Measurements from ENCODE around the gene DCANP1. TPM values are rescaled to one million over a fixed set of nuclear protein-coding genes. Genes with fewer than 3 reads are reported as not detected.

DCANP1 gene
- total and polyA plus RNA-seq, 10 of the 15 experiments (the other 5 are each of a cell fraction or from before 2014, with no cell fraction given): 0.01 TPM; not detected in 9

DNA sequence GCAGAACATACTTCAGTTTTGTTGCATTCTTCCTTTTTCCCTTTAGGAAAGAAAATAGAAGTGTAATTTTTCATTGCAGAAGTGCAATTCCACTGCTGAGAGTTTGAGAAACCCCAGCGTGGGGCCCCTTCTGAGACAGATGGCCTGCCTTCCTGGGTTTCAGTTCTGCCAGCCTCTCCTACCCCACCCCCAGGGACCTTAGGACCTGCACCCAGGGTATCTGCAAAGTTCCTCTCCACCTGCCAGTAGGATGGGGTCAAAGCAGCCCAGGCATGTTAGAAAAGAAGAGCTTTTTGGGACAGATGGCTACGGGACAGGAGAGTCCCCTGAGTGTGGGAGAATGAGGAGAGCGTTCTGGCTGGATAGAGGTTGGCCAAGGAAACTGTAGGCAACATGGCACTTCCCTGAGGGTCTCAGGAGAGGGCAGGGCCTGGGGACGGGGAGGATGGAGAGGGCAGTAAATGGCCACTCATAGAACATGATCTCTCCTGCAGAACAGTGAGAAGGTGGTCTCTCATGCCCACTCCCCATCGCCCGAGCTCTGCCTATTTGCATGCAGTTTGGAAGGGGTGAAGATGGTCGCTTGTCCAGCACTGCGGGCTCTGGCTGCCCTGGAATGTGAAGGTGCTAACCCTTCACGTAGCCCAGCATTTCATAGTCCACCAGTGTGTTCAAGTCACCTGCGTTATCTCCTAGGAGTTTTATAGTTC is 5.3 kb upstream of the DCANP1 start, which contains the start of gene TIFAB:
TSS of gene TIFAB (minus strand) at position 31 of the 710 bp plus-strand sequence. CDS start 2,412 bp downstream, outside the sequence.
- no TSS peak for BruUV-seq (replicated peaks)
- DNase-seq (ENCODE audit: low read depth, low spot score): no peak
- RAD21 ChIA-PET (ENCODE audit: unreplicated experiment): no interaction called here
- SMC1A ChIA-PET (ENCODE audit: uncharacterized antibody, unreplicated experiment): no interaction called here
- Histone ChIP-seq H3K79me2 (ENCODE audit: control insufficient read depth, insufficient read depth, low read length) (no peaks in the 10 kb centered on the region), H4K20me1 (ENCODE audit: control insufficient read depth, insufficient read depth) (no peaks in the 10 kb centered on the region), H3K4me1 (ENCODE audit: control insufficient read depth, insufficient read depth, low read length) (peaks cover 31% of the 10 kb centered on the region), H2AFZ (ENCODE audit: control insufficient read depth, low read depth, low read length) (no peak within 1 kb of the TSS), H3K4me3 (no peak within 1 kb of the TSS), H3K9me3 (replicated peaks; ENCODE audit: control insufficient read depth, insufficient read depth, low read length) (no peaks in the 10 kb centered on the region; the same call in 2 of the 3 replicates), H3K9ac (ENCODE audit: control insufficient read depth, insufficient read depth, low read length) (no peak within 1 kb of the TSS), H3K27ac (ENCODE audit: control insufficient read depth, insufficient read depth) (no peak within 1 kb of the TSS), H3K36me3 (ENCODE audit: control insufficient read depth in 2 of 2, insufficient read depth in 2 of 2, low read length in 1 of 2) (no peaks in the 10 kb centered on the region), H3K4me2 (ENCODE audit: control insufficient read depth, insufficient read depth) (no peak within 1 kb of the TSS; the same call in 1 of the 2 replicates), H3K27me3 (replicated peaks in 1 of 2; ENCODE audit: control insufficient read depth in 2 of 2, insufficient read depth in 2 of 2, low read length in 1 of 2) (no peaks in the 10 kb centered on the region)
- no peak for FAIRE-seq
- TF ChIP-seq SIN3A (IDR thresholded peaks at IDR 0.05; ENCODE audit: low read depth, low read length) (no peak), SMAD1 (IDR thresholded peaks at IDR 0.05; ENCODE audit: low read depth, partially characterized antibody) (no peak), ZNF384 (IDR thresholded peaks at IDR 0.05; ENCODE audit: borderline replicate concordance, low read depth, low read length) (no peak), CBX5 (IDR thresholded peaks at IDR 0.05; ENCODE audit: low read depth) (no peak), TBL1XR1 (IDR thresholded peaks at IDR 0.05; ENCODE audit: low read depth, low read length) (no peak), FOXM1 (IDR thresholded peaks at IDR 0.05; ENCODE audit: low read depth, low read length) (no peak), NBN (IDR thresholded peaks at IDR 0.05) (no peak)
- TF ChIP-seq, protein P1, sequence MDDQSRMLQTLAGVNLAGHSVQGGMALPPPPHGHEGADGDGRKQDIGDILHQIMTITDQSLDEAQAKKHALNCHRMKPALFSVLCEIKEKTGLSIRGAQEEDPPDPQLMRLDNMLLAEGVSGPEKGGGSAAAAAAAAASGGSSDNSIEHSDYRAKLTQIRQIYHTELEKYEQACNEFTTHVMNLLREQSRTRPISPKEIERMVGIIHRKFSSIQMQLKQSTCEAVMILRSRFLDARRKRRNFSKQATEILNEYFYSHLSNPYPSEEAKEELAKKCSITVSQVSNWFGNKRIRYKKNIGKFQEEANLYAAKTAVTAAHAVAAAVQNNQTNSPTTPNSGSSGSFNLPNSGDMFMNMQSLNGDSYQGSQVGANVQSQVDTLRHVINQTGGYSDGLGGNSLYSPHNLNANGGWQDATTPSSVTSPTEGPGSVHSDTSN (IDR thresholded peaks at IDR 0.05; ENCODE audit: insufficient replicate concordance, low read depth, low read length): no peak
- TF ChIP-seq, protein P2, sequence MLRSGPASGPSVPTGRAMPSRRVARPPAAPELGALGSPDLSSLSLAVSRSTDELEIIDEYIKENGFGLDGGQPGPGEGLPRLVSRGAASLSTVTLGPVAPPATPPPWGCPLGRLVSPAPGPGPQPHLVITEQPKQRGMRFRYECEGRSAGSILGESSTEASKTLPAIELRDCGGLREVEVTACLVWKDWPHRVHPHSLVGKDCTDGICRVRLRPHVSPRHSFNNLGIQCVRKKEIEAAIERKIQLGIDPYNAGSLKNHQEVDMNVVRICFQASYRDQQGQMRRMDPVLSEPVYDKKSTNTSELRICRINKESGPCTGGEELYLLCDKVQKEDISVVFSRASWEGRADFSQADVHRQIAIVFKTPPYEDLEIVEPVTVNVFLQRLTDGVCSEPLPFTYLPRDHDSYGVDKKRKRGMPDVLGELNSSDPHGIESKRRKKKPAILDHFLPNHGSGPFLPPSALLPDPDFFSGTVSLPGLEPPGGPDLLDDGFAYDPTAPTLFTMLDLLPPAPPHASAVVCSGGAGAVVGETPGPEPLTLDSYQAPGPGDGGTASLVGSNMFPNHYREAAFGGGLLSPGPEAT (IDR thresholded peaks at IDR 0.05; ENCODE audit: low read depth): no peak
- intact Hi-C loops (cut with micrococcal nuclease; ENCODE audit: unreplicated experiment): no loop called here
- no peak for ATAC-seq
- in situ Hi-C loops (cut with MboI): no loop called here
- CTCF ChIA-PET: no interaction called here
- POLR2A ChIA-PET: no interaction called here
- 37% methylated on average over 9 of the region's 10 CpGs for WGBS (ENCODE audit: insufficient coverage, insufficient replicate concordance, low lambda C conversion rate, missing lambda C conversion rate)

Data from GM12878 (cell line).